ENCODE results near the gene FKBP1A.

DNA sequence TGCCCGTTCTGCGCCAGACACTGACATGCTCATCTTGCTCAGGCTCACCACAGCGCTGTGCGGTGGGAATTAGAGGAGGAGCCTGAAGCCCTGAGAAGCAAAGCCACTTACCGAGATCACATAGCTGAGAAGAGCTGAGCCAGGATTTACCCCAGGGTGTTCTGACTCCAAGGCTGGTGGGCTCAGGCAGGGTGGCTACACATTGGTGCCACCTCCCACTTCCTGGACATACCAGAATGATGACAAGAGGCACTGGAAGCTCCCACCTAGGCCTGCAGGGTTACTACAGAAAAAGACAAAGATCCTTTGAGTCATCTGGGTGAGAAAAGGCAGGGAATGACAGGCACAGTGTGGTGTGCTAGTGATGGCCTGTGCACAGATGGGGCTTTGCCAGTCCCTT is 24.4 kb upstream of the FKBP1A start:
- TF ChIP-seq POLR2A (IDR thresholded peaks at IDR 0.05) (no peak), POLR2AphosphoS5 (IDR thresholded peaks at IDR 0.05) (no peak)
- TF ChIP-seq, protein P1, sequence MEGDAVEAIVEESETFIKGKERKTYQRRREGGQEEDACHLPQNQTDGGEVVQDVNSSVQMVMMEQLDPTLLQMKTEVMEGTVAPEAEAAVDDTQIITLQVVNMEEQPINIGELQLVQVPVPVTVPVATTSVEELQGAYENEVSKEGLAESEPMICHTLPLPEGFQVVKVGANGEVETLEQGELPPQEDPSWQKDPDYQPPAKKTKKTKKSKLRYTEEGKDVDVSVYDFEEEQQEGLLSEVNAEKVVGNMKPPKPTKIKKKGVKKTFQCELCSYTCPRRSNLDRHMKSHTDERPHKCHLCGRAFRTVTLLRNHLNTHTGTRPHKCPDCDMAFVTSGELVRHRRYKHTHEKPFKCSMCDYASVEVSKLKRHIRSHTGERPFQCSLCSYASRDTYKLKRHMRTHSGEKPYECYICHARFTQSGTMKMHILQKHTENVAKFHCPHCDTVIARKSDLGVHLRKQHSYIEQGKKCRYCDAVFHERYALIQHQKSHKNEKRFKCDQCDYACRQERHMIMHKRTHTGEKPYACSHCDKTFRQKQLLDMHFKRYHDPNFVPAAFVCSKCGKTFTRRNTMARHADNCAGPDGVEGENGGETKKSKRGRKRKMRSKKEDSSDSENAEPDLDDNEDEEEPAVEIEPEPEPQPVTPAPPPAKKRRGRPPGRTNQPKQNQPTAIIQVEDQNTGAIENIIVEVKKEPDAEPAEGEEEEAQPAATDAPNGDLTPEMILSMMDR (IDR thresholded peaks at IDR 0.05), result no peak

Measured in prostate gland (tissue), 2 donors.